ENCODE data around the gene NDUFAF3. TPM values are rescaled to one million over a fixed set of nuclear protein-coding genes. Genes with fewer than 3 reads are reported as not detected.

NDUFAF3 gene
- polyA plus RNA-seq, 1 experiment = 89.5 TPM

DNA sequence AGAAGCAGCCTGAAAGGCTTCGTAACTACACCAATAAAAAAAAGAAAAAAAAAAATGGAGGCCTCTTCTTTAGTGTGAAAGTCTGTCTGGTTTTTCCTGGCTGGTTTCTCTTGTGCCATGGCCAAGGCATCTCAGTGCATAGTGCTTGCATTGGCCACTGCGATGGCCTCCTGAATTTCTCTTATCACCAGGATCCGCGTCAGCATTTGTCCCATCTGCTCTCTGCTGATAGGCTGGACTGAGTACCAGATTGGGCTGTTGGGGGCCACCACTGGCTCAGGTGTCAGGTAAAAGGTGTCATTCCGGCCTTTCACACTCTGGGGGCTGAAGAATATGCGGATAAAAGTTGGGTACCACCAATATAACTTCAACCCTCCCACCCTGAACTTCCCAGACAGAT lies 8.4 kb downstream of the NDUFAF3 start:
- ChIA-PET POLR2A (no interaction called here), CTCF (interaction anchor here (0.7 kb wide), 2 partner anchors 8 to 41 kb away, joined by 3 to 4 read pairs; partner anchors contain the start of gene NDUFAF3)
- H3K4me3 ChIP-seq (ENCODE audit: low read depth, low read length) = no peak overlapping the region
- H3K36me3 ChIP-seq (ENCODE audit: control insufficient read depth, insufficient read depth, low read length) = peaks cover 38% of the 10 kb centered on the region
- H3K27me3 ChIP-seq (ENCODE audit: control insufficient read depth, insufficient read depth, low read length) = no peaks in the 10 kb centered on the region
- TF ChIP-seq CTCF (IDR thresholded peaks at IDR 0.05; ENCODE audit: insufficient read depth, low read depth, low read length) = no peak
- no peak for DNase-seq (ENCODE audit: low read depth)

- DNase-seq (ENCODE audit: low read depth) = no peak
- CTCF ChIA-PET = interaction anchor here (0.9 to 1.7 kb wide), 2 partner anchors 11 to 96 kb away, joined by 3 to 10 read pairs; partner anchors contain the start of gene NDUFAF3
- POLR2A ChIA-PET = no interaction called here
- H3K27me3 ChIP-seq (ENCODE audit: control insufficient read depth, insufficient read depth, low read length) = no peaks in the 10 kb centered on the region
- no peak overlapping the region for H3K4me3 ChIP-seq (ENCODE audit: low read depth, low read length)
- peaks cover 27% of the 10 kb centered on the region for H3K36me3 ChIP-seq (ENCODE audit: control insufficient read depth, insufficient read depth, low read length)
- TF ChIP-seq CTCF (IDR thresholded peaks at IDR 0.05; ENCODE audit: insufficient read depth, low read depth, low read length) = no peak
These were observed 10.9 kb downstream of the NDUFAF3 start for GRCh38 chr3:49032646-49033304.

DNA sequence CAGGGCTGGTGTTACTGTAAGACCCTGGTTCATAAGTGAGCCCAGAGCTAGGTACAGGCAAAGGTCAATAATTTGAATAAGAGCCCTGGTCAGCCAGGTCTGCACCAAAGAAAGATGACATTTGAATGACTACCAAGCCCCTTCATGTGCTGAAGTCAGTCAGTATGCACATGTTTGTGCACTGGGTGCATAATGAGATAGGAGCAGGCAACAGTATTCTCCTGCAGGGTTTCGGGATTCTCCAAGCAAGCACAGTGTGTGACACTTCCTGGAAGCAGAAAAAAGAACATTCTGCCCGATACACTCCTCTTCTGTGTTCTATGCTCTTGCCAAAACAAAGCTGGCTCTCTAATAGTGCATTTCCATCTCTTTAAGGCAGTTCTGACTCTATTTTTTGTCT lies 12.7 kb downstream of the NDUFAF3 start:
- ChIA-PET CTCF (interaction anchor here (1.0 kb wide), 1 partner anchor 61 kb away, joined by 3 read pairs; no protein-coding TSS in a partner anchor), POLR2A (no interaction called here)
- no peak for TF ChIP-seq CTCF (IDR thresholded peaks at IDR 0.05; ENCODE audit: insufficient read depth, low read depth, low read length)
- Histone ChIP-seq H3K4me3 (ENCODE audit: low read depth, low read length) (no peak overlapping the region), H3K27me3 (ENCODE audit: control insufficient read depth, insufficient read depth, low read length) (no peaks in the 10 kb centered on the region), H3K36me3 (ENCODE audit: control insufficient read depth, insufficient read depth, low read length) (peaks cover 28% of the 10 kb centered on the region)
- no peak for DNase-seq (ENCODE audit: low read depth)

DNA sequence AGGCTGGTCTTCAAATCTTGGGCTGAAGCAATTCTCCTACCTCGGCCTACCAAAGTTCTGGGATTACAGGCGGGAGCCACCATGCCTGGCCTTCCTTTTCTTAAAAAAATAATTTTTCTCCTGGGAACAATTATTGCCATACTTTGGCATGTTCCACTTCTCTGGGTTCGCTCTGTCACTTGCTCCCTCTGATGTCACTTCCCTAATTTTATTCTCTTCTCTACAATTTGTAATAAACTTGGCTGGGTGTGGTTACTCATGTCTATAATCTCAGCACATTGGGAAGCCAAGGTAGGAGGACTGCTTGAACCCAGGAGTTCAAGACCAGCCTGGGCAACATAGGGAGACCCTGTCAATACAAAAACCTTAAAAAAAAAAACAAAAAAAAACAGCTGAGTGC lies 13.4 kb downstream of the NDUFAF3 start:
- TF ChIP-seq CTCF (IDR thresholded peaks at IDR 0.05; ENCODE audit: insufficient read depth, low read depth, low read length) = no peak
- POLR2A ChIA-PET = no interaction called here
- no peak for DNase-seq (ENCODE audit: low read depth)
- Histone ChIP-seq H3K4me3 (ENCODE audit: low read depth, low read length) (no peak overlapping the region), H3K36me3 (ENCODE audit: control insufficient read depth, insufficient read depth, low read length) (peaks cover 26% of the 10 kb centered on the region), H3K27me3 (ENCODE audit: control insufficient read depth, insufficient read depth, low read length) (no peaks in the 10 kb centered on the region)
- CTCF ChIA-PET = interaction anchor here (1.0 kb wide), 1 partner anchor 61 kb away, joined by 3 read pairs; no protein-coding TSS in a partner anchor

GRCh38 chr3:49053543-49053942 lies 31.6 kb downstream of the NDUFAF3 start:
- CTCF ChIA-PET = no interaction called here
- no peak for TF ChIP-seq CTCF (IDR thresholded peaks at IDR 0.05; ENCODE audit: insufficient read depth, low read depth, low read length)
- POLR2A ChIA-PET = no interaction called here
- H3K4me3 ChIP-seq (ENCODE audit: low read depth, low read length) = no peak overlapping the region
- no peak for DNase-seq (ENCODE audit: low read depth)
- no peaks in the 10 kb centered on the region for H3K27me3 ChIP-seq (ENCODE audit: control insufficient read depth, insufficient read depth, low read length)
- peaks cover 21% of the 10 kb centered on the region for H3K36me3 ChIP-seq (ENCODE audit: control insufficient read depth, insufficient read depth, low read length)

All from BJ (cell line).